Hepatic stellate cell (primary cell): ENCODE measurements around the gene AGPAT3.

Experiments used
- DNase-seq: peaks from one replicate; pipeline ENCODE4 v3.0.0; 2011; ENCODE audit warnings: low spot score

The AGPAT3 gene

GRCh38 chr21:43957128-43957571 is 92.1 kb downstream of the AGPAT3 start:
- no peak for DNase-seq

- no peak for DNase-seq
Measured at GRCh38 chr21:43957611-43958362, 92.8 kb downstream of the AGPAT3 start.

GRCh38 chr21:43958364-43959158 is 93.5 kb downstream of the AGPAT3 start:
- no peak for DNase-seq

GRCh38 chr21:43959231-43960116 is 94.5 kb downstream of the AGPAT3 start:
- no peak for DNase-seq

- DNase-seq = no peak
Measured at GRCh38 chr21:43961382-43961909, 96.4 kb downstream of the AGPAT3 start.

- DNase-seq = no peak
Measured at GRCh38 chr21:43965911-43966585, 101.0 kb downstream of the AGPAT3 start.

GRCh38 chr21:43966946-43967512 is 102.0 kb downstream of the AGPAT3 start:
- DNase-seq = no peak

GRCh38 chr21:43967981-43968380 is 103.0 kb downstream of the AGPAT3 start:
- DNase-seq = no peak

GRCh38 chr21:43968410-43969114 is 103.5 kb downstream of the AGPAT3 start:
- no peak for DNase-seq

- DNase-seq = no peak
Measured at GRCh38 chr21:43969115-43969444, 104.1 kb downstream of the AGPAT3 start.

GRCh38 chr21:43970551-43970950 is 105.5 kb downstream of the AGPAT3 start:
- DNase-seq = no peak

- DNase-seq = no peak
Measured at GRCh38 chr21:43971201-43971991, 106.4 kb downstream of the AGPAT3 start.

GRCh38 chr21:43971992-43972255 is 106.9 kb downstream of the AGPAT3 start:
- no peak for DNase-seq

GRCh38 chr21:43972850-43973633 is 108.0 kb downstream of the AGPAT3 start:
- no peak for DNase-seq

- no peak for DNase-seq
Measured at GRCh38 chr21:43973634-43973955, 108.6 kb downstream of the AGPAT3 start.

GRCh38 chr21:43974791-43975468 is 109.9 kb downstream of the AGPAT3 start:
- DNase-seq = no peak

- DNase-seq = peak; percentile 79
Measured at GRCh38 chr21:43975469-43976098, 110.6 kb downstream of the AGPAT3 start.

- no peak for DNase-seq
Measured at GRCh38 chr21:43976661-43977060, 111.6 kb downstream of the AGPAT3 start.
